Cardiac fibroblast (primary cell): ENCODE data around the gene SPTBN4.

ENCODE experiments used
- DNase-seq, 2 donors: peaks; one replicate each; pipeline versions ENCODE4 v3.0.0 to v3.0.0-alpha.2; 2010; ENCODE audit warnings: low read depth in 2 of 2
- H3K4me3 ChIP-seq, 2 donors: replicated peaks in 1 of 2; 1 replicate in 1 of 2; 2 replicates in 1 of 2; pipeline ENCODE4 v1.5.1; 2011; ENCODE audit warnings: low read depth in 2 of 2, low read length in 2 of 2, mild to moderate bottlenecking in 2 of 2, moderate library complexity in 1 of 2
- CTCF ChIP-seq: IDR thresholded peaks from one replicate; pipeline ENCODE4 v1.5.1; 2011; ENCODE audit warnings: low read depth, mild to moderate bottlenecking, low read length, inconsistent platforms

SPTBN4 gene

GRCh38 chr19:40581531-40581930 lies 114.7 kb downstream of the SPTBN4 start:
- no peak for DNase-seq
- H3K4me3 ChIP-seq: no peak overlapping the region
- TF ChIP-seq CTCF: no peak

- no peak overlapping the region for H3K4me3 ChIP-seq
- no peak for TF ChIP-seq CTCF
- DNase-seq: no peak
These were observed 115.7 kb downstream of the SPTBN4 start for GRCh38 chr19:40582467-40582866.

- H3K4me3 ChIP-seq: no peak overlapping the region
- TF ChIP-seq CTCF: no peak
- no peak for DNase-seq
These were observed 116.5 kb downstream of the SPTBN4 start for GRCh38 chr19:40583283-40583682.

GRCh38 chr19:40584007-40584406 lies 117.2 kb downstream of the SPTBN4 start:
- peak in 1 of 2 donors; percentile 36 for DNase-seq
- no peak overlapping the region for H3K4me3 ChIP-seq
- TF ChIP-seq CTCF: peak; percentile 24

GRCh38 chr19:40585241-40585981 lies 118.6 kb downstream of the SPTBN4 start:
- TF ChIP-seq CTCF: no peak
- DNase-seq: peak; percentile 64 to 95
- no peak overlapping the region for H3K4me3 ChIP-seq

- no peak for TF ChIP-seq CTCF
- H3K4me3 ChIP-seq: no peak overlapping the region
- no peak for DNase-seq
These were observed 119.2 kb downstream of the SPTBN4 start for GRCh38 chr19:40585982-40586422.

GRCh38 chr19:40586611-40587010 lies 119.8 kb downstream of the SPTBN4 start:
- H3K4me3 ChIP-seq: no peak overlapping the region
- no peak for TF ChIP-seq CTCF
- no peak for DNase-seq
